ENCODE data around the gene AAK1.

AAK1 gene

GRCh38 chr2:69547984-69548715, 95.4 kb downstream of the AAK1 start:
- TF ChIP-seq CTCF (IDR thresholded peaks at IDR 0.05; ENCODE audit: insufficient read depth, missing control alignments), result no peak
- no peak for DNase-seq (ENCODE audit: insufficient read length, low spot score)
- FAIRE-seq, result no peak

- no peak for TF ChIP-seq CTCF (IDR thresholded peaks at IDR 0.05; ENCODE audit: insufficient read depth, missing control alignments)
- no peak for DNase-seq (ENCODE audit: insufficient read length, low spot score)
- no peak for FAIRE-seq
These were observed 96.9 kb downstream of the AAK1 start for GRCh38 chr2:69546646-69547045.

- FAIRE-seq (no peak), DNase-seq (ENCODE audit: insufficient read length, low spot score) (no peak)
- no peak for TF ChIP-seq CTCF (IDR thresholded peaks at IDR 0.05; ENCODE audit: insufficient read depth, missing control alignments)
These were observed 98.0 kb downstream of the AAK1 start for GRCh38 chr2:69545477-69545932.

GRCh38 chr2:69544951-69545350, 98.6 kb downstream of the AAK1 start:
- FAIRE-seq, result no peak

GRCh38 chr2:69539549-69539908, 104.0 kb downstream of the AAK1 start:
- no peak for TF ChIP-seq CTCF (IDR thresholded peaks at IDR 0.05; ENCODE audit: insufficient read depth, missing control alignments)
- no peak for DNase-seq (ENCODE audit: insufficient read length, low spot score)
- no peak for FAIRE-seq

More at GRCh38 chr2:69544951-69545350, 98.6 kb downstream of the AAK1 start:
- no peak for DNase-seq (ENCODE audit: insufficient read length, low spot score)
- TF ChIP-seq CTCF (IDR thresholded peaks at IDR 0.05; ENCODE audit: insufficient read depth, missing control alignments), result no peak

GRCh38 chr2:69538872-69539548, 104.5 kb downstream of the AAK1 start:
- no peak for TF ChIP-seq CTCF (IDR thresholded peaks at IDR 0.05; ENCODE audit: insufficient read depth, missing control alignments)
- DNase-seq (ENCODE audit: insufficient read length, low spot score), result no peak
- FAIRE-seq, result no peak

GRCh38 chr2:69538249-69538648, 105.3 kb downstream of the AAK1 start:
- FAIRE-seq (no peak), DNase-seq (ENCODE audit: insufficient read length, low spot score) (no peak)
- TF ChIP-seq CTCF (IDR thresholded peaks at IDR 0.05; ENCODE audit: insufficient read depth, missing control alignments), result no peak
